Smooth muscle cell (in vitro differentiated cells): ENCODE results near the gene CEBPA. TPM values are rescaled to one million over a fixed set of nuclear protein-coding genes. Genes with fewer than 3 reads are reported as not detected.

Source experiments
- DNase-seq: peaks from one replicate; lab custom pipeline; 2025; ENCODE audit not compliant: unreplicated experiment; lab: John Stamatoyannopoulos, UW
- H2AFZ ChIP-seq: fragments of 200-600 bp; sonication (generic); 2 replicates; pipeline ENCODE4 v1.6.0; 2016; ENCODE audit warnings: antibody characterized with exemption, low read depth, mild to moderate bottlenecking
- H3F3A ChIP-seq: fragments of 200-600 bp; sonication (generic); 2 replicates; pipeline ENCODE4 v1.6.0; 2017; ENCODE audit warnings: antibody characterized with exemption, low read depth
- H3K27ac ChIP-seq: fragments of 200-600 bp; sonication (generic); 2 replicates; pipeline ENCODE4 v1.5.1; 2016; ENCODE audit warnings: low read depth, mild to moderate bottlenecking
- H3K27me3 ChIP-seq: fragments of 200-600 bp; sonication (generic); 2 replicates; pipeline ENCODE4 v1.6.1; 2016; ENCODE audit warnings: low read depth, mild to moderate bottlenecking
- H3K36me3 ChIP-seq: fragments of 200-600 bp; sonication (generic); 2 replicates; pipeline ENCODE4 v1.5.1; 2016; ENCODE audit warnings: low read depth
- H3K4me1 ChIP-seq: fragments of 200-600 bp; sonication (generic); 2 replicates; pipeline ENCODE4 v1.5.1; 2016; ENCODE audit warnings: low read depth
- H3K4me2 ChIP-seq: fragments of 200-600 bp; sonication (generic); 2 replicates; pipeline ENCODE4 v1.6.0; 2016; ENCODE audit warnings: mild to moderate bottlenecking
- H3K4me3 ChIP-seq: fragments of 200-600 bp; sonication (generic); 2 replicates; pipeline ENCODE4 v1.5.1; 2016; ENCODE audit warnings: mild to moderate bottlenecking
- H3K79me2 ChIP-seq: fragments of 200-600 bp; sonication (generic); 2 replicates; pipeline ENCODE4 v1.6.0; 2016; ENCODE audit warnings: low read depth, mild to moderate bottlenecking
- H3K9ac ChIP-seq: fragments of 200-600 bp; sonication (generic); 2 replicates; pipeline ENCODE4 v1.6.0; 2016; ENCODE audit warnings: low read depth
- H3K9me3 ChIP-seq: fragments of 200-600 bp; sonication (generic); replicated peaks from 2 replicates; pipeline ENCODE4 v1.5.1; 2016; ENCODE audit warnings: low read depth
- H4K20me1 ChIP-seq: fragments of 200-600 bp; sonication (generic); 2 replicates; pipeline ENCODE4 v1.6.0; 2016; ENCODE audit warnings: low read depth
- WGBS: methylation state at CpG from one replicate; pipeline ENCODE4 v1.1.7; 2016; ENCODE audit warnings: low lambda C conversion rate; 5-methylcytosine and 5-hydroxymethylcytosine counted together
- polyA plus RNA-seq: library from polyadenylated mRNA; unstranded; fragments of >200 nt; fragmentation: Nextera tagmentation; extraction: Ambion mirVana; gene quantifications from 2 replicates; pipeline ENCODE4 v1.2.1, GENCODE V29; 2016
- total RNA-seq: library from RNA; depleted of rRNA; stranded (reverse); fragments of >200 nt; gene quantifications from 2 replicates; pipeline ENCODE4 v1.2.3, GENCODE V29; 2014
- TF ChIP-seq, protein P1 (sequence below): fragments of 200-600 bp; sonication (generic); IDR thresholded peaks from 2 replicates; pipeline ENCODE4 v1.5.1; 2017; ENCODE audit warnings: borderline replicate concordance, mild to moderate bottlenecking, antibody characterized with exemption; ENCODE audit not compliant: insufficient read depth, poor library complexity, severe bottlenecking

The CEBPA gene
- total and polyA plus RNA-seq, 2 experiments from 2014 or later: 1.2 to 2.1 TPM

DNA sequence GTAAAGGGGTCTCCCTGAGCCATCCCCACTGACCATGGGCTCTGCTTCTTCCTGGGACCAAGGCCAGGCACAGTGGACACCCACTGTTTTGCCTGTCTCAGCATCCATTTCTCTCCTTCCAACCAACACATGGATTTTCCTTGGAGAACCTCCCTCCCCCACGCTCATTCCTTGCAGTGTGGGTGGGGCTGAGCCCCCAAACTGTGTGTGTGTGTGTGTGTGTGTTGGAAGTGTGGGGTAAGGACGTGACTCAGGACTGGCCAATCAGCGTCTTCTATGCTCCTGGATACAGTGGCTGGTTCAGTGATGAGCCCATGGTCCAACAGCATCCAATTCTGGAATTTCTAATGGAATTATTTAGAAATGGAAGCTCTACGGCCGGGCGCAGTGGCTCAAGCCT lies 18.7 kb downstream of the CEBPA start:
- peaks cover 7% of the 10 kb centered on the region for H3K9me3 ChIP-seq
- no peaks in the 10 kb centered on the region for H3K79me2 ChIP-seq
- no peak for DNase-seq
- H4K20me1 ChIP-seq: no peaks in the 10 kb centered on the region
- no peaks in the 10 kb centered on the region for H3K27me3 ChIP-seq
- no peak overlapping the region for H3K4me3 ChIP-seq
- no peak overlapping the region for H3K4me2 ChIP-seq
- no peaks in the 10 kb centered on the region for H3F3A ChIP-seq
- no peaks in the 10 kb centered on the region for H3K4me1 ChIP-seq
- H3K9ac ChIP-seq: no peak overlapping the region
- 84% methylated on average over 6 of the region's 6 CpGs for WGBS
- no peak overlapping the region for H2AFZ ChIP-seq
- H3K27ac ChIP-seq: no peak overlapping the region
- H3K36me3 ChIP-seq: no peaks in the 10 kb centered on the region
- TF ChIP-seq, protein P1, sequence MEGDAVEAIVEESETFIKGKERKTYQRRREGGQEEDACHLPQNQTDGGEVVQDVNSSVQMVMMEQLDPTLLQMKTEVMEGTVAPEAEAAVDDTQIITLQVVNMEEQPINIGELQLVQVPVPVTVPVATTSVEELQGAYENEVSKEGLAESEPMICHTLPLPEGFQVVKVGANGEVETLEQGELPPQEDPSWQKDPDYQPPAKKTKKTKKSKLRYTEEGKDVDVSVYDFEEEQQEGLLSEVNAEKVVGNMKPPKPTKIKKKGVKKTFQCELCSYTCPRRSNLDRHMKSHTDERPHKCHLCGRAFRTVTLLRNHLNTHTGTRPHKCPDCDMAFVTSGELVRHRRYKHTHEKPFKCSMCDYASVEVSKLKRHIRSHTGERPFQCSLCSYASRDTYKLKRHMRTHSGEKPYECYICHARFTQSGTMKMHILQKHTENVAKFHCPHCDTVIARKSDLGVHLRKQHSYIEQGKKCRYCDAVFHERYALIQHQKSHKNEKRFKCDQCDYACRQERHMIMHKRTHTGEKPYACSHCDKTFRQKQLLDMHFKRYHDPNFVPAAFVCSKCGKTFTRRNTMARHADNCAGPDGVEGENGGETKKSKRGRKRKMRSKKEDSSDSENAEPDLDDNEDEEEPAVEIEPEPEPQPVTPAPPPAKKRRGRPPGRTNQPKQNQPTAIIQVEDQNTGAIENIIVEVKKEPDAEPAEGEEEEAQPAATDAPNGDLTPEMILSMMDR: no peak

DNA sequence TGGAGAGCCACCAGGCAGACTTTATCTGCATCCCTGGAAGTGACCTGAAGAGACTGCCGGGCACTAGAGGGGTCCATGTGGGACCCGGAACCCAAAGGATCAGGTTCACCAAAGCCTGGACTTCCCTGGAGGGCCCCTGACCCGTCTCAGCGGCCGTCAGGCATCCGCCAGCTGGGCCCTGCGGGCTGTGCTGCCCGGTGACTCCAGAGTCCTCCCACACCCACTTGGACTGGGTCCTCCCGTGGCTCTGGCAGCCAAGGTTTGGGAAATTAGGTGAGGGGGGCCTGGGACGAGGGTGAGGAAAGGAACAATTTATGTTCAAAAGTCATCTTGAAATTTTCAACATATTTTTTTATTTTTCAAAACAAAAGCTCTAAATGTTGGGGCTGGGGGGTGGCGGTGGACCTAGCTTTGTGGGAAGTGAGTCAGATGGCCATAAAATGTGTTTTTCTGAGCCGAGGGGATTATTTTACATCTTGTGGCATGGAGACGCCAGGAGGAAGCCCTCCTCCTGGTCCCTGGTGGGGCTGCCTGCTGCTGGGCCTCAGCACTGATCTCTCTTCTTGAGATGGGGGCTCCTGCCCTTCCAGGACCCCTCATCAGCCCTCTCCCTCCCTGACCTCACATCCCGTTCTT lies 20.2 kb downstream of the CEBPA start:
- WGBS: 24% methylated on average over 14 of the region's 14 CpGs
- Histone ChIP-seq H3K79me2 (no peaks in the 10 kb centered on the region), H3F3A (no peaks in the 10 kb centered on the region), H3K4me1 (no peaks in the 10 kb centered on the region), H3K4me2 (peak overlapping the region; percentile 59), H3K27me3 (no peaks in the 10 kb centered on the region), H4K20me1 (no peaks in the 10 kb centered on the region), H3K36me3 (no peaks in the 10 kb centered on the region), H3K9ac (no peak overlapping the region), H3K9me3 (no peaks in the 10 kb centered on the region), H3K4me3 (no peak overlapping the region), H2AFZ (no peak overlapping the region), H3K27ac (peak overlapping the region; percentile 56)
- DNase-seq: no peak
- TF ChIP-seq, protein P1: no peak

DNA sequence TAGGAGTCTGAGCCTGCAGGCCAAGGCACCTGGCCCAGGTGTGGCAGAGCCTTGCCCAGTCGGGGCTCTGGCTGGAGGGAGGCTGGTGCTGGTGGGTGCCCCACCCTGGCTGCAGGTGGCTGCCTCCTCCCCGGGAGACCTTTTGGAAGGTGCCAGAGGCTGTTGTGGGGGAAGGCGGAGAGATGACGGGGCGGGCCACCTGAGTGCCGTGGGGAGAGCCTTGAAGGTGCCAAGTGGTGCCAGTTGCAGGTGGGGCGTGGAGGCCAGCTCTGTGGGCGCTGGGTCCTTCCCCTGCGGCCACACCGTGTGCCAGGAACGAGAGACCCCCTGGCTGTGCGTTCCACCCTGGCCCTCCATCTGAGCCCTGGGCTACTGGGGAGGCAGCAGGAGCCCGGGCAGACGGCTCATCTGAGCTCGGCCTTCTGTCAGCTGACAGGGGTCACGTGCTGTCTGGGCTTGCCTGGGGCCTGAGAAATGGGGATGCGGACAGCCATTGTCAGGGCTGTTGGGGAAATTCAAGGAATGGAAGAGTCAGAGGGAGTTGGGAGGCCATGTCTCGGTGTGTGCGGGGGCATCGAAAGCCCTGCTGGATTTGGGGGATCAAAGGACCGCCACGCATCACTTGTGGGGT lies 20.9 kb downstream of the CEBPA start:
- no peaks in the 10 kb centered on the region for H3K79me2 ChIP-seq
- H3K36me3 ChIP-seq: no peaks in the 10 kb centered on the region
- peak overlapping the region; percentile 59 for H3K4me2 ChIP-seq
- DNase-seq: no peak
- no peaks in the 10 kb centered on the region for H3F3A ChIP-seq
- WGBS: 91% methylated on average over 21 of the region's 22 CpGs
- no peak overlapping the region for H3K4me3 ChIP-seq
- no peak overlapping the region for H3K9ac ChIP-seq
- H3K9me3 ChIP-seq: no peaks in the 10 kb centered on the region
- no peaks in the 10 kb centered on the region for H3K27me3 ChIP-seq
- H3K27ac ChIP-seq: peak overlapping the region; percentile 56
- no peaks in the 10 kb centered on the region for H4K20me1 ChIP-seq
- H2AFZ ChIP-seq: no peak overlapping the region
- TF ChIP-seq, protein P1: no peak
- H3K4me1 ChIP-seq: no peaks in the 10 kb centered on the region
